Effector CD4-positive, alpha-beta T cell (primary cell): ENCODE measurements around the gene ITGB6.

Experiments used
- DNase-seq: peaks from one replicate; pipeline ENCODE4 v3.0.0-alpha.2; 2020

Gene ITGB6

GRCh38 chr2:160221391-160222276, 21.6 kb upstream of the ITGB6 start:
- DNase-seq = no peak

- no peak for DNase-seq
These were observed 20.5 kb upstream of the ITGB6 start for GRCh38 chr2:160220545-160221009.

GRCh38 chr2:160220026-160220425, 20.0 kb upstream of the ITGB6 start:
- DNase-seq = no peak

- no peak for DNase-seq
These were observed 14.7 kb upstream of the ITGB6 start for GRCh38 chr2:160214461-160215445.

- no peak for DNase-seq
These were observed 13.4 kb upstream of the ITGB6 start for GRCh38 chr2:160213511-160213910.

GRCh38 chr2:160210599-160211138, 10.6 kb upstream of the ITGB6 start:
- peak; percentile 47 for DNase-seq

GRCh38 chr2:160209516-160209856, 9.4 kb upstream of the ITGB6 start:
- DNase-seq = no peak

GRCh38 chr2:160208655-160209515, 8.8 kb upstream of the ITGB6 start:
- DNase-seq = no peak

GRCh38 chr2:160207804-160208654, 8.0 kb upstream of the ITGB6 start:
- DNase-seq = no peak

- DNase-seq = no peak
These were observed 7.2 kb upstream of the ITGB6 start for GRCh38 chr2:160207271-160207670.

GRCh38 chr2:160206436-160206835, 6.4 kb upstream of the ITGB6 start:
- no peak for DNase-seq

GRCh38 chr2:160205505-160205904, 5.4 kb upstream of the ITGB6 start:
- DNase-seq = no peak

- no peak for DNase-seq
These were observed 3.4 kb upstream of the ITGB6 start for GRCh38 chr2:160203422-160203821.

GRCh38 chr2:160203007-160203406, 2.9 kb upstream of the ITGB6 start:
- DNase-seq = no peak

- DNase-seq = no peak
These were observed 1.9 kb upstream of the ITGB6 start for GRCh38 chr2:160201849-160202539.

- no peak for DNase-seq
These were observed 849 bp upstream of the ITGB6 start for GRCh38 chr2:160200921-160201320.

GRCh38 chr2:160199053-160199452, 1.0 kb downstream of the ITGB6 start:
- DNase-seq = no peak

- DNase-seq = no peak
These were observed 2.5 kb downstream of the ITGB6 start for GRCh38 chr2:160197587-160197986.

GRCh38 chr2:160194946-160195345, 5.1 kb downstream of the ITGB6 start:
- DNase-seq = no peak

GRCh38 chr2:160194351-160194750, 5.7 kb downstream of the ITGB6 start:
- DNase-seq = no peak
